GDM1 (cell line): ENCODE measurements around the gene HSPA12A.

Experiments used
- DNase-seq: peaks from one replicate; lab custom pipeline; 2025; lab: John Stamatoyannopoulos, UW

The HSPA12A gene

DNA sequence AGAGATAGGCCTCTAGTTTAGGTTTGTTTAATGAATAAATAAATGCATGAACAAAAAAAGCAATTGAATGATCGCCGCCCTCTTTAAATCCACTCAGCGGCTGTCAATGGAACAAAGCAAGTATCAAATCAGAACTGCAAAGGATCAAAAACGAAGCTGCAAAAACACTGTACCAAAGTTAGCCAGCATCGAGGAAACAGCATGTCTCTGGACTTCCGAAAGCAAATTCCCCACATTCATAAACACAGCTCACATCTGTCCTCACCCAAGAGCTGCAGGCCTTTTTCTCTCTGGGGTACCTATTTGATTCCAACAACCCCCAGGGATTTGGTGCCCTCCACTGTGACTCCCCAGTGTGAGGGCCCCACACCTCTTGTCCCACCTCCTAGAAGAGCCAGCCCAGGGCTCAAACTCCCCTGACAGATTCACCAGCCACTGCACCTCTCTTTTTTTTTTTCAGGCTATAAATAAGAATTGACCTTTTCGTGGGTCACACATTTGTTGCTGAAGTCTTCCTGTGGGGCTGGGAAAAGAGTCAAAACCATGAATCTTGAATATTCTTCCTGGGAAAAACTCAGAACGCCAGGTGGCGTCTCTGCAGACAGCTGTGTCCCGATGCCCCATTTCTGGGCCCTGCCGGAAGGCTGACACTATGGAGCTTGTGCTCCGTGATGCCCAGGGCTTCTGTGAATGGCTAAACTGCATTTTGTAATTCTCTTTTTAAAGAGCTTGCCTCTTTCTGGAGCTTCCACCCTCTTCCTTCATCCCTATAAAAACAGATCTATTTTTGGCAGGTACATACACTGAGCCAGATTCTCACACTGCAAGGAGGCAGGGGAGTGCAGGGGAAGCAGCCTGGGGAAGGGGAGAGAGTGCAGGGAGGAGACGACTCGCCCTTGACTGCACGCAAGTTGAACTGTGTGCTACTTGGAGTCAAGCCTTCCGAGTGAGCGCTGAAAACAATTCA is 51.7 kb downstream of the HSPA12A start:
- DNase-seq, result no peak

DNA sequence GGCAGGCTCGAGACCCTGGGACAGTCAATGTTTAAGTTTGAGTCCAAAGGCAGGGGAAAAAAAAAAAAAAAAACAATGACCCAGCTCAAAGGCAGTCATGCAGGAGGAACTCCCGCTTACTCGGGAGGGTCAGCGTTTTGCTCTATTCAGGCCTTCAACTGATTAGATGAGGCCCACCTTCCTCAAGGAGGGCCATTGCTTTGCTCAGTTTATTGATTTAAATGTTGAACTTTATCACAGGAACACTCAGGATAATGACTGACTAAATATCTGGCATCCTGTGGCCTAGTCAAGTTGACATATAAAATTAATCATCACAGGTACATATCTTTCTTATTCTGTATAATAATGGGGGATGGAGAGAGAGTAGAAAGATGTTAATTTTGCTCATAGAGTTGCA is 52.6 kb downstream of the HSPA12A start:
- DNase-seq, result no peak

DNA sequence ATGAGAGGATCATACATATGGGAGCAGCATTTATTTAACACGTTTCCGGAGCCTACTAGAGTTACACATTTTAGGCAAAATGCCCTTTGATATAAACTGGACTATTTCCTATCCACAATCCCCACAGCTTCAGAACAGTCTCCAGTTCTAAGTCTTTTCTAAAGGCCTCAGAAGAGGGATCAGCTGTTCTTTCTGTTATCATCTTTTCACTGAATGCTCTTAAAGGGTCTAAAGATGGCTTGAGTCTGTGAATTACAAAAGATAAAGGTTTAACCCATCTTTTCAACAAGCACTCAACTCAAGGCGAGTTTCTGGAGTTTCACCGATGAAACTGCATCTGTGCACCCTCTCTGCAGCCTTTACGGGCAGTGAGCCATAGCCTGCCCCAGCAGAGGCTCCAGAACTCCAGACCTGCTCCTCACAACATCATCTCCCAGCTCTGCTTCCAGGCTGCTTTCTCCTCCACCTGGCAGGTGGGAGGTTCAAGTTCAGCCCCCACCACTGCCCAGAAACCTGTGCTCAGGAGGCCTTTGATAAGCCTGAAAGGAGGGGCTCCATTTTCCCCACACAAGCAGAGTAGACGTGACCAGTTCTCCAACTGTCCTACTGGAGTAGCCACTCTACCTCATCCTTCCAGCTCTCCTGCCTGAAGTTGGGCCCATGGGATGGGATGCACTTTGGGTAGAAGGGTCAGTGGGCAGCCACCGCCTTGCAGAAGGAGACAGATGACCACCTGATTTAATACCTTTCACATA is 53.4 kb downstream of the HSPA12A start:
- DNase-seq, result no peak

DNA sequence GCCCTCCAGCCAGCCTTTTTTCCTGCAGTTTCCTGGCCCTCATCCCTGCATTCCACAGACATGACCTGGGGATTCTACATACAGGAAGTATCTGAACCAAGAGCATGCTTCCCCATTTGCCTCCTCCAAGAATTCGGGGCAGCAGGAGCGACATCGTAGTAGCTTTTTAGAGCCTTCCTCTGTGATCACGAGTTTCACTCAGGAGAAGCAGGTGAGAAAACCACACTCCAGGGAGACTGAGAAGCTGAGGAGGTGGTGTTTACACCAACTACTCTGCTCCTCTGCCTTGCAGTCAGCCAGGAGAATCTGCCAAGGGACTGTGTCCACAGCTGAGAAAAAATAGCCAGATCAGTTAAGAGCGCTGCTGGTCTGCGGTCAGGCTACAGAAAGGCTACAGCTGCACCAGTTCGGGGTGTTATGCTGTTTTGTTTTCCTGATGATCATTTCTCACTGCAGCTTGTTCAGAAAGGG is 54.1 kb downstream of the HSPA12A start:
- no peak for DNase-seq

GRCh38 chr10:116687633-116688032 is 54.7 kb downstream of the HSPA12A start:
- DNase-seq, result no peak

- DNase-seq, result no peak
Observed at GRCh38 chr10:116686632-116687031, 55.7 kb downstream of the HSPA12A start.

DNA sequence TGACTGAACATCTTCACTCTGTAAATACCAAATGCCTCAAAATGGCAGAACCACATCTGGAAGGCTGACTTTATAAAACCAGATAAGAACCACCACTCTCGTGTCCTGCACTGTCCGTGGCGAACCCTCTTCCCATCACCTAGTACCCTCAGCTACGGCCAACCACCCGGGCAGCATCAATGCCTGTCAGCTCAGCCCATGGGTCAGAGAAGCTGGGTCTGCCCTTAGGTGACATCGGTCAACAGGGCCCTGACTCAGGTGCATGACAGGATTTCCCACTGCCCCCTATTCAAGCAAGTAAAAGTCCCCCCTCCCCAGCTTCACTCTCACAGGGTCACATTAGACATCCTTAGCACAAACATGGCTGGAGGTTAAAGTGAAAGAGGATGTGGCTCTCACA is 56.6 kb downstream of the HSPA12A start:
- DNase-seq, result no peak

GRCh38 chr10:116684781-116685180 is 57.6 kb downstream of the HSPA12A start:
- DNase-seq, result no peak

GRCh38 chr10:116683821-116684220 is 58.5 kb downstream of the HSPA12A start:
- no peak for DNase-seq

- no peak for DNase-seq
Observed at GRCh38 chr10:116683166-116683565, 59.2 kb downstream of the HSPA12A start.

- DNase-seq, result no peak
Observed at GRCh38 chr10:116679351-116679750, 63.0 kb downstream of the HSPA12A start.

GRCh38 chr10:116676633-116677032 is 65.7 kb downstream of the HSPA12A start:
- no peak for DNase-seq

GRCh38 chr10:116676118-116676517 is 66.2 kb downstream of the HSPA12A start:
- DNase-seq, result no peak

DNA sequence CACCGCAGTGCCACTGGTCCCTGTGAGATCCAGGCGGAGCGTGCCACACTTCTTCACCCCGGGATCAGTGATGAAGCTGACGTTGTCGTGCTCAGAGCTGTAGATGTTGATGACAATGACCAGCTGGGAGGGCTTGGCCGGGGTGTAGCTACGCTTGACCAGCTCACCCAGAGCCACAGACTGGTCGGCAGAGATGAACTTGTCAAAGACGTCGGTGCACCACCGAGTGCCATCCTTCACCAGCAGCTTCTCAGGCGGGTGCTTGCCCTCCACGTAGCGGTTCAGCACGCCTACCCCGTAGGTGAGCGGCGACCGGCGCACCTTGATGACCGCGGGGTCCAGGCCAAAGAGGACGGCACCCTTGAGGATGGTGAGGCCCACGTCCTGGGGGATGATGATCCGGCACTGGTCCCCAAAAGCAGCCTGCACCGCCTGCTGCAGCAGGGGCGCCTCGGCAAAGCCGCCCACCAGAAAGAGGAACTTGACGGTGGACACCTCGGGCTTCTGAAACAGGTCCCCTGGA is 67.4 kb downstream of the HSPA12A start:
- DNase-seq, result no peak

- DNase-seq, result no peak
Observed at GRCh38 chr10:116673866-116674265, 68.5 kb downstream of the HSPA12A start.

DNA sequence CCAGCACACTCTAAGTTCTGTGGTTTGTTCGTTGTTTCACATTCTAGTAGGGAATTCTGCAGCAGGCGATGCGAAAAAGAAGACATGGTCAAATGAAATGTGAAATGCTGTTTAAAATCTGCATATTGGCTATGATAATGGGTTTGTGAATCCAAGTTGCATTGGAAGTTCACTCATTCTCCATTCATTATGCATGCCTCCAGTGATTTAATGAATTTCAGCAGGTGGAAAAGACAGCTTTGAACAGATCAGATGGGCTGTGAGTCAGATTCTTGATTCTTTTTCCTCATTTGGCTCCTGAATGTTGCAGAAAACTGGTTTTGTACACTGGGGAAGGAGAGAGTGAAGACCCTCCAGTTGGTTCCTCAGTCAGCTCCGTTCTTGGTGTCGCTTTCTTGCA is 69.5 kb downstream of the HSPA12A start:
- no peak for DNase-seq

DNA sequence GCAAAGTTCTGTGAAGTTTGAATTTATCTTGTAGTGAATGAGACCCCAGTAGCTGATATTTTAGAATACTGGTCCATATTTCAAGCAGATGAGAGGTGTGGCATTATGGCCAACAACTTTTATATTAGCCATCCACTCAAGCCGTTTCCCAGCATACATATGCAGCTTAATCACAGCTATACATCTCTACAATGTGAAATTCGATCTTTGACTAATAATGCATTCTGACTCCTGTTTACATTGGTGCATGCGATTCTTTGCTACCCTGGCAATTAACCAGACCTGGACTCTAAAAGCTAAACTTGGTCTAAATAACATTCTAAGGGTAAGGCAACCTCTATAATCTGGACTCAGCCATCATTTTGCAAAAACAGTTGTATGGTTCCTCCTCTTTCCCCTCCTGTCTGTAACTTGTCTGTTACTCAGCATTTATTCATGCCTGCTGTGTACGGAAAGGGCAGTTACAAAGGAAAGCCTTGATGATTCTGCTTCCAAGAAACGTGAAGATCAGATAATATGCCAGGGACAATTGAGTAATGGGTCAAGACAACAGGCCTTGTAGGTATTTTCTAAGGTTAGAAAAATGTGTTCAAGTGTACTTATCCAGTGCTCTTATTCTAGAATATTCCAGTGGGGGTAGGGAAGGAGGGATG is 71.0 kb downstream of the HSPA12A start:
- DNase-seq, result no peak

GRCh38 chr10:116670706-116671105 is 71.7 kb downstream of the HSPA12A start:
- no peak for DNase-seq

- no peak for DNase-seq
Observed at GRCh38 chr10:116669832-116670644, 72.3 kb downstream of the HSPA12A start.

GRCh38 chr10:116669080-116669479 is 73.3 kb downstream of the HSPA12A start:
- DNase-seq, result no peak

DNA sequence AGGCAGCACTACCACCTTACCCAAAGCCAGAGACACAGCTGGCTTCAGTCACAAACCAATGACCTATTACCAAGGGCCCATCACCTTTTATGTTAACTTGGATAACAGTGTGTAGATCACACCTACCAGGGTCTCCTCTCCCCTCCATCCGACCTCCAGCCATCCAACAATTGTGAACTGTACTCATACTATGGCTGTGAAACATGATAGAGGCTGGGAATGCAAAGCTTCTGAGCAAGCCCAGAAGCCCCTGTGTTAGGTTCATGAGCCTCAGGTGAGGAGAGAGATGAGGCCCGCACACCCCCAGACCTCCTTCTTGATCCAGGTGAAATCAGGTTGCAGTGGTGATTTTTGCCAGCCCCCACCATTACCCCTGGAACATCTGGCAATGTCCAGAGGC is 73.9 kb downstream of the HSPA12A start:
- no peak for DNase-seq
